UCSD-AML1 (cell line): ENCODE results near the gene TRIP6.

Experiments
- DNase-seq: peaks from one replicate; lab custom pipeline; 2025; ENCODE audit not compliant: unreplicated experiment; lab: John Stamatoyannopoulos, UW

Gene TRIP6

DNA sequence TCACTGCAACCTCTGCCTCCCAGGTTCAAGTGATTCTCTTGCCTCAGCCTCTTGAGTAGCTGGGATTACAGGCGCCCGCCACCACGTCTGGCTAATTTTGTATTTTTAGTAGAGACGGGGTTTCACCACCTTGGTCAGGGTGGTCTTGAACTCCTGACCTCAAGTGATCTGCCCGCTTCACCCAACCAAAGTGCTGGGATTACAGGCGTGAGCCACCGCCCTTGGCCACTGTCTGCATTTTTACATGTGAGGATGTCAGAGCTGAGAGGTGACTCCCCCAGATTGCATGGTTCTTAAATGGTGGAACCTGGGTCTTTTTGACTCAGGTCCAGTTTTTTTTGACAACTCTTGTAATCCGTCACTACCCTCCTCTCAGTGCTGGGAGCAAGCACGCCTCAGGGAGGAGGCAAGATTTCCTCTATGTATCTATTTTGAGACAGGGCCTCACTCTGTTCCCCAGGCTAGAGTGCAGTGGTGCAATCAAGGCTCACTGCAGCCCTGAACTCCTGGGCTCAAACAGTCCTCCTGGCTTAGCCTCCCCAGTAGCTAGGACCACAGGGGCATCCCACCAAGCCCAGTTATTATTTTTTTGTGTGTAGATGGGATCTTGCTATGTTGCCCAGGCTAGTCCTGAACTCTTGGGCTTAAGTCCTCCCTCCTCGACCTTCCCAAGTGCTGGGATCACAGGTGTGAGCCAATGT lies 6.6 kb downstream of the TRIP6 start:
- no peak for DNase-seq

DNA sequence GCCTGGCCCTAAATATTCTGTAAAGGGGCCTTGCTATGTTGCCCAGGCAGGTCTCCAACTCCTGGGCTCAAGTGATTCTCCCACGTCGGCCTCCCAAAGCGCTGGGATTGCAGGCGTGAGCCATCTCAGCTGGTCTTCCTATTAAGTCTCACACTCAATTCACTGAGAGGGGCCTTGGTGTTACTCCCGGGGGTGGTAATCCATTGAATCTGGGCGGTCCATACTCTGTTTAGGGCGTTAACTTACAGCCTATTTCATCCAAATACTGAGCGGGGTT lies 7.1 kb downstream of the TRIP6 start:
- DNase-seq, result no peak

DNA sequence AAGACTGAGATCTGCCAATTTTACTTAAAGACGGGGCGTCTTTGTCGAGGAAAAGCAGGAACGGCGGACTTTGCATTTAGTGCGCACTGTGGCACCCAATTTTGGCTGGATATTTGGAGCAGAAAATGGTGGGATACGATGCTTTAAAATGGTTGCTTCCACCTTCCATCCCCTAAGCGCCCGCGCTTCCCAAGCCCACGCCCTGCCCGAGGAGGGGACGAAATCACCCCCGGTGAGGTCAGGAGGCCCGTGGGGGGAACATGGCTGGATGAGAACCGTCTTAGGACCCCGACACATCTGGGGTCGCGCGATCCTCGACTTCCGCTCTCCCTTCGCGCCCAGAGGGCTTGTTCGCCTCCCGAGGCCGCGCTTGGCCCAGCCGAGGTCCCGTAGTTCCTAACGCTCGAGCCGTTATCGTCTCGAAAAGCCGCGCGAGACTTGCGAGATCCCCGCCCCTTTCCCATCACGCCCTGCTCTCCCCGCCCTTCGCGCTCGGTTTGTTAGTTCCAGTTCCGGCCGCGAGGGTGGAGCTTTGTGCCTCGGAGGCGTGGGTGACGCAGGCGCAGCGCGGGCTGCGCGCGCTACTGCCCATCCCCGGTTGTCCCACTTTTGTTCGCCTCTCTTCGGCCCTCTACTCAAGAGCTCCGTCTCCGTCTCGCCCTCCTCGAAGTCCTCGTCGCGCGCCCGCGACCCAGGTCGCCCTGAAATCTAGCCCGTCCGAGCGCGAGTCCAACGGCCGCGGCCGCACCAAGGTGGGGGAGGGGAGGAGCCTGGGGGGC lies 7.6 kb downstream of the TRIP6 start, which contains the start of gene SRRT:
Gene SRRT (plus strand): TSS at position 527 of the 779 bp plus-strand sequence. CDS start 488 bp downstream, outside the sequence.
- DNase-seq, result peak; percentile 90

DNA sequence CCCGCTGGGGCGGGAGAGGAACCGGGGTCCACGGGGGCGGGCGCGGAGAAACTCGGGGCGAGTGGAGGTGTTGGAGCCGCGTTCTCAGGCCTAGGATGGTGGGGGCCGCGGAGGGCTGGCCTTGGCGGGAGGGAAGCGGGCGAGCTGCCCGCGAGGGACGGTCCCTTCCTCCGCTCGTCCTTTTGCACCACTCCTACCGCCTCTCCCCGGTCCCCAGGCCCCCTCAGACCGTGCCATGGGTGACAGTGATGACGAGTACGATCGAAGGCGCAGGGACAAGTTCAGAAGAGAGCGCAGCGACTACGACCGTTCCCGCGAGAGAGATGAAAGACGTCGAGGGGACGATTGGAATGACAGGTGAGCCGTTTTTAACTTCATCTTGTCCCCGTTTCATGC lies 8.2 kb downstream of the TRIP6 start:
- DNase-seq, result no peak

DNA sequence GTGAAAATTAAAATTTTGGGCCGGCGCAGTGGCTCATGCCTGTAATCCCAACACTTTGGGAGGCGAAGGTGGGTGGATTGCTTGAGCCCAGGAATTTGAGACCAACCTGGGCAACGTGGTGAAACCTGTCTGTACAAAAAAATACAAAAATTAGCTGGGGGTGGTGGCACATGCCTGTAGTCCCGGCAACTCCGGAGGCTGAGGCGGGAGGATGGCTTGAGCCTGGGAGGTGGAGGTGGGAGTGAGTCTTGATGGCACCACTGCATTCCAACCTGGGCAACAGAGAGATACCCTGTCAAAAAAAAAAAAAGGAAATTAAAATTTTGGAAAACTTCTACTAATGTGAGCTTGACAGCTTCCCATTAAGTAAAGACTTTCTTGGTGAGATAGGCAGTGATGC lies 10.8 kb downstream of the TRIP6 start:
- DNase-seq, result no peak

DNA sequence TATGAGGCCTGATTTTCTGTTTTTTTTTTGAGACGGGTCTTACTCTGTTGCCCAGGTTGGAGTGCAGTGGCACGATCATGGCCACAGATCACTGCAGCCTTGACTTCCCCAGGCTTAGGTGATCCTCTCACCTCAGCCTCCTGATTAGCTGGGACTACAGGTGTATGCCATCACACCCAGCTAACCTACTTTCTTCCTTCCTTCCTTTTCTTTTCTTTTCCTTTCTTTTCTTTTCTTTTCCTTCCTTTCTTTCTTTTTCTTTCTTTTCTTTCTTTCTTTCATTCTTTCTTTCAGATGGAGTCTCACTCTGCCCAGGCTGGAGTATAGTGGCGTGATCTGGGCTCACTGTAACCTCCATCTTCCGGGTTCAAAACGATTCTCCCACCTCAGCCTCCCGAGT lies 11.5 kb downstream of the TRIP6 start:
- DNase-seq, result no peak

DNA sequence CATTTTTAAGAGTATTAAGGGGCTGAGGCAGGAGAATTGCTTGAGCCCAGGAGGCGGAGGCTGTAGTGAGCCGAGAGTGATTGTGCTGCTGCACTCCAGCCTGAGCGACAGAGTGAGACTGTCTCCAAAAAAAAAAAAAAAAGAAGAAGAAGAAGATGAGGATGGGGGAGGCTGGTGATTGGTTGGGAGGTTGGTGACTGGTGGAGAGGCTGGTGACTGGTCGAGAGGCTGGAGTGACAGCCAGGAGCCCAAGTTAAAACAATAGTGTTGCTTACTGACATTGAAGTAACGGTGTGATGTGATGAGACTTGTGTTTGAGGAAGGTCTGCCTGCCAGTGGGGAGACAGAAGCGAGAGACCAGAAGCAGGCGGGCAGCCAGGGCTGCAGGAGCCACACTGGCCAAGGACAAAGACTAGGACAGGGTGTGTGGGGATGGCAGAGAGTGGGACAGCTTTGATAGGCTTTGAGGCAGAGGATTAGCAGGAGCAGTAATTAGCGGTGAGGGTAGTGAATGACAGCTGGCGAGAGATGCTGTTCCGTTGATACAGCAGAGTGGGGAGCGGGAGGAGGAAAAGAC lies 12.6 kb downstream of the TRIP6 start:
- DNase-seq, result no peak

DNA sequence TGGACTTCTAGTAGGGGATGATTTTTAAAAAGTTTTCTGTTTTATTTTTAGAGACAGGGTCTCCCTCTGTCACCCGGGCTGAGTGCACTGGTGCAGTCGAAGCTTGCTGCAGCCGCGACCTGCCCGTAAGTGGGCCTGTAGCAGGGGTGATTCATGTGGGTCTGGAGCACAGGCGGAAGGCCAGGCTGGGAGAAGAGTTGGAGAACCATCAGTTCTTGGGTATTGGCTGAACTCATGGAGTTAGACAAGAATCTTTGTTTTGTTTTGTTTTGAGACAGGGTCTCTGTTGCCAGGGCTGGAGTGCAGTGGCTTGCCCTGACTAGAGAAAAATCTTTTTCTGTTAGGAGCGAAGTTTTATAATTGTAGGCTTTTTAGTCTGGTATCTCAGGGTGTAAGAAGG lies 13.5 kb downstream of the TRIP6 start:
- DNase-seq, result no peak

DNA sequence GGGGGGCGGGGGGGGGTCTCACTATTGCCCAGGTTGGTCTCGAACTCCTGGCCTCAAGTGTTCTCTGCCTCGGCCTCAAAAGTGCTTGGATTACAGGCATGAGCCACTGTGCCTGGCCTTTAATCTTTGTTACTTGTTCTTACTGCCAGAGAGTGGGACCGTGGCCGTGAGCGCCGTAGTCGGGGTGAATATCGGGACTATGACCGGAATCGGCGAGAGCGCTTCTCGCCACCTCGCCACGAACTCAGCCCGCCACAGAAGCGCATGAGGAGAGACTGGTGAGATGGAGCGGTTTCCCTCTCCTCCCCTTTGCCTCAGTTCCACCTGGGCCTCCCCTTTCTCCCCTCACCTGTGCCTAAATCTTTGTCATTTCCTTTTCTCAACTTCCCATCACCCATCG lies 13.9 kb downstream of the TRIP6 start:
- DNase-seq, result no peak

DNA sequence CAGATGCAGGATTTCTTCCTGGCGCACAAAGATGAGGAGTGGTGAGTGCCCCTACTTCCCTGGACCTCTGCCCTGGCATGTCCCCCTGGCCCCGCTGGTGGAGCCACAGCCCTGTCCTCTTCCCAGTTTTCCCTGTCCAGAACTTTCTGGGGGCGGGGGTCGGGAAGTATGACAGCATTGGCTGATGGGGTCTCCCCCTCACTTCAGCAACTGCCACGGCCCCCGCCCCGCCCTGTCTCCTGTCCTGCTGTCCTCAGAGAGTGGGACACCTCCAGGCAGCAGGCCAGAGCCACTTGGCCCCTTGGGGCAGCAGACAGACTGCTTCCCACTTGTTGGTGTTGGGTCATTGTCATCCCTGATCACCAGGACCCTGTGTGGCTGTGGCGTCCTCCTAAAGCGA lies 15.0 kb downstream of the TRIP6 start:
- DNase-seq, result no peak

DNA sequence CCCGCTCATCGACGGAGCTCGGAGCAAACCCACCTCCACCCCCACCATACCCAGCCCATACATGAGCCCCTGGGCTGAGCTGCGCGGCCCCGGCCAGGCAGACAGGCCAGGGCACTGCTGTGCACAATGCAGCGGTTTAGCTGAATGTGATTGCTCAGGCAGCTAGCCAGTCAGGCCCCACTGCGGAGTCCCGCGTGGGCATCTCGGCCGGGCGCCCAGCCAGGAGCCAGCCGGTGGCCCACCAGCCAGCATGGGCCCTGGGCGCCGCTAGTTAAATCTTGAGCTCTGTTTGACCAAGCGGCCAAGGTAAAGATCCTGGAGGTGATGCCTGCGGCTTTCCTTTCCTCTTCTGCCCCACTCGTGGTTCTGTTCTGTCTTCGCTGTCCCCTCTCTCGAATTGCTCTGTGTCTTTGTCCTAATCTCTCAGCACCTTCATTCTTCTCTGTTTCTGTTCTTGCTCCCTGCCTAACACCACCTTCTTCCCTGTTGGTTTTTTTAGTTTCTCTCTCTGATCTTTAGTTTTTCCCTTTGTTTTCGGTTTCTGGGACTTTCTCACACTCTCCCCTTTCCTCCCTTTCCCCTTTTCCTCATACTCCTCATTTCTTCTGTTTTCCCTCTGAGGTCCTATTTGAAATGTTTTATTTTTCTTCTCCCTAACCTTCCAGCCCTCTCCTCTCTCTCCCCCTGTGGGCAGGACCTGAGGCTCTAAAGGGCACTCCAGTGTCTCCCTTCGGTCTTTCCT lies 15.8 kb downstream of the TRIP6 start:
- no peak for DNase-seq

DNA sequence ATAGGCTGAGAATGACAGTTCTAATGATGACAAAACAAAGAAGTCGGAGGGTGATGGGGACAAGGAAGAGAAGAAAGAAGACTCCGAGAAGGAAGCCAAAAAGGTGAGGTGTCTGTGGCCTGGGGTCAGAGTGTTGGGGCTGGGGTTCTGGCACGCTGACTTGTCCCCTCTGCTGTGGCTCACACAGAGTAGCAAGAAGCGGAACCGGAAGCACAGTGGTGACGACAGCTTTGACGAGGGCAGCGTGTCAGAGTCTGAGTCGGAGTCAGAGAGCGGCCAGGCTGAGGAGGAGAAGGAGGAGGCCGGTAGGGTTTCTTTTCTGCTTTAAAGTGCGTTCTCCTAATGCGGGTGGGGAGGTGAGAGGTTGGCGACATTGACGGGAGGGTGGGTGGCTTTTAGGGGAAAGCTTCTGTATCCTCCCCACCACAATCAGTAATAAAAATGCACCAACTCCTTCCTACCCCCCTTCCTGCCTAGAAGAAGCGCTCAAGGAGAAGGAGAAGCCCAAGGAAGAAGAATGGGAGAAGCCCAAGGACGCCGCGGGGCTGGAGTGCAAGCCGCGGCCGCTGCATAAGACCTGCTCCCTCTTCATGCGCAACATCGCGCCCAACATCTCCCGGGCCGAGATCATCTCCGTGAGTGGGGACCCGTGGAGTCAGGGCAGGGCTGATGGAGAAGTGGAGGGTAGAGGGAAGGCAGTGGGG lies 17.7 kb downstream of the TRIP6 start:
- DNase-seq, result no peak

DNA sequence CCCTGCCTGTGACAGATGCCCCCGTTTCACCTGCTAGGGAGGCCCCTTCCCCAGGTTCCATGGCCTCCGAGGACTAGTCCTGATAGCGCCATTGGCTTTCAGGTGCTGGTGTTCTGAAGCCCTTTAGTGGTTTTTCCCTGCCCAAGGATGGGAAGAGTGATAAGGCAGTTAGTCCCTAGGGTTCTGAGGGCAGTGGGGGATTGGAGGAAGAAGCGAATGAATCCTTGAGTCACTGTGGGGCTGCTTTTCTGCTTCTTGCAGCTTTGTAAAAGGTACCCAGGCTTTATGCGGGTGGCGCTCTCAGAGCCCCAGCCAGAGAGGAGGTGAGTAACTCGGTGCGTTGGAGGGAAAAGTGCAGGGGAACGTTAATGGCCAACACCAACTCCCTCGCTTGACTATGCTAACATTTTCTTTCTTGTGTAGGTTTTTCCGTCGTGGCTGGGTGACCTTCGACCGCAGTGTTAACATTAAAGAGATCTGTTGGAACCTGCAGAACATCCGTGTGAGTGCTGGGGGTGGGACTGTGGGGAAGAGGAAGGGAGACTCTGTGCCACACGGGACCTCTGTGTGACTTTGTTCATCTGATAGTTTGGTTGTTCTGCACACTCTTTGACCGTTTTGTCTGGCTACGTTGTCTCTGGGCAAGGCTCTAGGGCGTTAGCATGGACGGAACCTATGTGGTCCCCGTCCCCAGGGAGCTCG lies 18.4 kb downstream of the TRIP6 start:
- DNase-seq, result no peak

DNA sequence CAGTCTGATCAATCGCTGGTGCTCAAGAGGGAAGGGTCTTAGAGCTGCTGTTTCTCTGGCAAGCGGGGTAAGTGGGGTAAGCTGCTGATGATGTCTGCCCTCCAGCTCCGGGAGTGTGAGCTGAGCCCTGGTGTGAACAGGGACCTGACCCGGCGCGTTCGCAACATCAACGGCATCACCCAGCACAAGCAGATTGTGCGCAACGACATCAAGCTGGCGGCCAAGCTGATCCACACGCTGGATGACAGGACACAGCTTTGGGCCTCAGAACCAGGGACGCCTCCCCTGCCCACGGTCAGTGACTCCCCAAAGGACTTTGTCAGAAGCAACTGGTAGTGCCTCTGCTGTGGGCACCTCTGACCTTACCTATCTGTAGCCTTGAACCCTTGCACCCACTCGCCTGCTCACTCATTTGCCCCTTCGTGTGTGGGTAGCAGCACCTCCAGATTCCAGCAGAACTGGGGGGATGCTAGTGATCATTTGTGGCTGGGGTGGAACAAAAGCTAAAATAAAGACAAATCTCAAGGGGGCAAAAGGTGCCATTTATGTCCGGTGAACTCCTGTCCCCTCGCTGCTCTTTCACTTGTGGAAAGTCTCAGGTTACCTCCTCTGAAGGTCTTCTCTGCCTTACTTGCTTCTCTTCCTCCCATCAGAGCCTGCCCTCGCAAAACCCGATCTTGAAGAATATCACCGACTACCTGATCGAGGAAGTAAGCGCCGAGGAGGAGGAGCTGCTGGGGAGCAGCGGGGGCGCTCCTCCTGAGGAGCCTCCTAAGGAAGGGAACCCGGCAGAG lies 19.2 kb downstream of the TRIP6 start:
- DNase-seq, result no peak

DNA sequence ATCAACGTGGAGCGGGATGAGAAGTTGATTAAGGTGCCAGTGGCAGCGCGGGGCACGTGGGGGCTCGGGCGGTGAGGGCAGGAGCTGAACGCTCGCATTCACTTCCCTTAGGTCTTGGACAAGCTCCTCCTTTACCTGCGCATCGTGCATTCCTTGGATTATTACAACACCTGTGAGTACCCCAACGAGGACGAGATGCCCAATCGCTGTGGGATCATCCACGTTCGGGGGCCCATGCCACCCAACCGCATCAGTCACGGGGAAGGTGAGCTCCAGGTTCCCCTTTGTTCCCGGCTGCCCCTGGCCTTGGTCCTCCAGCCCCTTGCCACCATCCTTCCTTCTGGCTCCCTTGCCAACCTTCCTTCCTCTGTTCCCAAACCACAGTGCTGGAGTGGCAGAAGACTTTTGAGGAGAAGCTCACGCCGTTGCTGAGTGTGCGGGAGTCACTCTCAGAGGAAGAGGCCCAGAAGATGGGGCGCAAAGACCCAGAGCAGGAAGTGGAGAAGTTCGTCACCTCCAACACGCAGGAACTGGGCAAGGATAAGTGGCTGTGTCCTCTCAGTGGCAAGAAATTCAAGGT lies 19.8 kb downstream of the TRIP6 start:
- no peak for DNase-seq

DNA sequence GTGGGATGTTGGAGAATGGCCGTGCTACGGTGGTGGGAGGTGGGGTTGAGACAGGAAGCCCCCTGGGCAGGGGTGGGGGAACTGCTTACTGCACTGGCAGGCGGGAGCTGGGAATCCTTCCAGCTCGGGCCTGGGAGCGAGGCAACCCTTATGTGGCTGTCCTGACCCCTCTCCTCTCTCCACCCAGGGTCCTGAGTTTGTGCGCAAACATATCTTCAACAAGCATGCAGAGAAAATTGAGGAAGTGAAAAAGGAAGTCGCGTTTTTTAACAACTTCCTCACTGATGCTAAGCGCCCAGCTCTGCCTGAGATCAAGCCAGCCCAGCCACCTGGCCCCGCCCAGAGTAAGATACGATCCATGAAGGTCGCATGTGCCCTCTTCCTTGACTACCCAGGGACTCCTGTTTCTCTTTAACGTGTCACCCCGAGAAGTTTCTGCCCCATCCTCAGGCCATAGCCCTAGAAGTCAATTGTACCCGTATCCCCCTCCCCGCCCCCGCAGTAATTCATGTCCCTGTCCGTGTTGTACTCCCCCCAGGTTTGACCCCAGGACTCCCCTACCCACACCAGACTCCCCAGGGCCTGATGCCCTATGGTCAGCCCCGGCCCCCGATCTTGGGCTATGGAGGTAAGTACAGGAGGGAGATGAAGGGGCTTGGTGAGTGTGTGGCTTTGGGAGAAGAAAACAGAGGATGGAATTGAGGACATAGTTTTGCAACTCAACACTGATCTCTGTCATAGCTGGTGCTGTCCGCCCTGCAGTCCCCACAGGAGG lies 20.5 kb downstream of the TRIP6 start:
- peak; percentile 57 for DNase-seq

DNA sequence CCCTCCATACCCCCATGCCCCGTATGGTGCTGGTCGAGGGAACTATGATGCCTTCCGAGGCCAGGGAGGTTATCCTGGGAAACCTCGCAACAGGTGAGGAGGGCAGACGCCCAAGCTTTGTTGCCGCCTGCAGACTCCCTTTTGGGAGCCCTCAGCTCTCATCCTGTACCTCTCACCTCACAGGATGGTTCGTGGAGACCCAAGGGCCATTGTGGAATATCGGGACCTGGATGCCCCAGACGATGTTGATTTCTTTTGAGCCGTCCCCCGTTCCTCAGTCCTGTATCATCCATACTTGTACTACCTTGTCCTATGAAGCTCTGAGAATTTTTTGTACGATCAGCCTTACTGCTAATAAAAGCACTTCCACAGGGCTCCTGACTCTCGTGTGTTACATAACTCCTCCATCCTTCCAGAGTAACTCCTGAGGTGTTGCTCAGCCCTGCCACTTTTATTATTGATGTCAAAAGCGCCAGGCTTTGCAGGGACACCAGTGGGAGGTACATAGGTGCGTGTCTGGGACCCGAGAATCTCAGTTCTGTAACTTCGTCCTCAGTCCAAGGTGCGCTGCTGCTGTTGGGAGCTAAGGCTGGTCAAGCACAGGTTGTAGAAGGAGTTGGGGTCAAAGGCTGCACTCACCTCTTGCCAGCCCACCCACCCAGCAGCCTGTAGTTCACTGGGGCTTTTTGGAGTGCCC lies 21.3 kb downstream of the TRIP6 start:
- no peak for DNase-seq
